GM12875 (cell line): Measurements from ENCODE around the gene AK5.

Experiments
- H3K4me3 ChIP-seq: one replicate; pipeline ENCODE4 v1.5.1; 2011; ENCODE audit warnings: low read depth, low read length, control low read depth
- TF ChIP-seq, protein P1 (sequence below): IDR thresholded peaks from 2 replicates; pipeline ENCODE4 v1.5.1; 2011; ENCODE audit warnings: low read depth, mild to moderate bottlenecking, control low read depth, inconsistent platforms, low read length, moderate library complexity, borderline replicate concordance; ENCODE audit not compliant: insufficient read depth

The AK5 gene

GRCh38 chr1:77394166-77394565 is 112.3 kb downstream of the AK5 start:
- TF ChIP-seq, protein P1, sequence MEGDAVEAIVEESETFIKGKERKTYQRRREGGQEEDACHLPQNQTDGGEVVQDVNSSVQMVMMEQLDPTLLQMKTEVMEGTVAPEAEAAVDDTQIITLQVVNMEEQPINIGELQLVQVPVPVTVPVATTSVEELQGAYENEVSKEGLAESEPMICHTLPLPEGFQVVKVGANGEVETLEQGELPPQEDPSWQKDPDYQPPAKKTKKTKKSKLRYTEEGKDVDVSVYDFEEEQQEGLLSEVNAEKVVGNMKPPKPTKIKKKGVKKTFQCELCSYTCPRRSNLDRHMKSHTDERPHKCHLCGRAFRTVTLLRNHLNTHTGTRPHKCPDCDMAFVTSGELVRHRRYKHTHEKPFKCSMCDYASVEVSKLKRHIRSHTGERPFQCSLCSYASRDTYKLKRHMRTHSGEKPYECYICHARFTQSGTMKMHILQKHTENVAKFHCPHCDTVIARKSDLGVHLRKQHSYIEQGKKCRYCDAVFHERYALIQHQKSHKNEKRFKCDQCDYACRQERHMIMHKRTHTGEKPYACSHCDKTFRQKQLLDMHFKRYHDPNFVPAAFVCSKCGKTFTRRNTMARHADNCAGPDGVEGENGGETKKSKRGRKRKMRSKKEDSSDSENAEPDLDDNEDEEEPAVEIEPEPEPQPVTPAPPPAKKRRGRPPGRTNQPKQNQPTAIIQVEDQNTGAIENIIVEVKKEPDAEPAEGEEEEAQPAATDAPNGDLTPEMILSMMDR = no peak
- H3K4me3 ChIP-seq = no peak overlapping the region

DNA sequence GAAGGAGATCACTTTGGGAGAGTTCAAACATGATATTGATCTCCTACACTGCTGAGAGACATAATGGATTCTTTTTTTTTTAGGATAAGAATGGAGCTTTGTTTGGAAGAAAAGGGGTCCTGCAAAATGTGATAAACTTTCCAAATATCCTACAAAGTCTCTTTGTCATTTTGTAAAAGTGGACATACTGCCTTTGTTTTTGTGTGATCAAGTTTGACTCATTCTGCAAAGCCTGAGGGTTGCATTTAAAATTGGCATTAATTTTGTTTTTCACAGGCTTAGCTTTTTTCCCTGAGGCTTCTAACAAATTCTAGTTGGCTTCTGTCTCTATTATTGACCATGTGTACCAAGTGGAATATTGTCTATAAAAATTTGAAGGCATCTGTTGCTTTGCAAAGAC is 113.2 kb downstream of the AK5 start:
- TF ChIP-seq, protein P1 = no peak
- H3K4me3 ChIP-seq = no peak overlapping the region

DNA sequence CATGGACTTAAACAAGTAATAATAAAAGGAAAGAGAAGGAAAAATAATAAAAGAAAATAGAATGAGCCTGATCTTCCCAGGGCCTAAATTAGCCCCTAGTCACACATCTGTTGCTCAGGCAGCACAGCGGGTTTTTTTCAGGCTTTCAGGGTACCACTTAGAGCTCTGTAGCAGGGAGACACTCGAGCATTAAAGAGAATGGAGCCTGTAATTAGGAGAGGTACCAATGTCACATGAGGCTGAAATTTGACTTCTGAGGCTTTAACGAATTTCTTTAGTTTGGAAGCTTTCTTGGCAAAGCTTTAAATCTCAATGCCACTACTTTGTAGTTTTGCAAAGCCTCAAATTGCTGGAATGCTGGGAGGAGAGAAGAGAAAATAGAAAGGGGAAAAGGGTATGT is 116.3 kb downstream of the AK5 start:
- TF ChIP-seq, protein P1 = no peak
- H3K4me3 ChIP-seq = no peak overlapping the region

- no peak overlapping the region for H3K4me3 ChIP-seq
- TF ChIP-seq, protein P1 = no peak
Observed at GRCh38 chr1:77399250-77400086, 117.6 kb downstream of the AK5 start.

DNA sequence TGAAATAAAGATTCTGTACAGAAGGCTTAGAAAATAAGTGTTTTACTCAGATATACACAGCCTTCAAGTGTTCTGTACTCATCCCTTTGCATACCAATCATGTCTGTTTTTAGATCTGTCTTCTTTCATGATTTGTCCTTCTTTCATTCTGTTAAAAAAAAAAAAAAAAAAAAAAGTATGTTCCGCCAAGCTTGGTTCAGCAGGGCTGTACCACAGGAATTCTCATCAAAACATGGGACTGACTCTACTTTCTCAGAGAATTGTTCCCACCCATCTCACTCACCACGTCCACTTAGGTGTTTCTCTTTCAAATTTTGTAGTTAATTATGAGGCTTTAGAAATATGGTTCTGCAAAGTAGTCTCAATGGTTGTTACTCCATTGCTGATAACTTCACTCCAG is 119.0 kb downstream of the AK5 start:
- no peak overlapping the region for H3K4me3 ChIP-seq
- TF ChIP-seq, protein P1 = no peak

DNA sequence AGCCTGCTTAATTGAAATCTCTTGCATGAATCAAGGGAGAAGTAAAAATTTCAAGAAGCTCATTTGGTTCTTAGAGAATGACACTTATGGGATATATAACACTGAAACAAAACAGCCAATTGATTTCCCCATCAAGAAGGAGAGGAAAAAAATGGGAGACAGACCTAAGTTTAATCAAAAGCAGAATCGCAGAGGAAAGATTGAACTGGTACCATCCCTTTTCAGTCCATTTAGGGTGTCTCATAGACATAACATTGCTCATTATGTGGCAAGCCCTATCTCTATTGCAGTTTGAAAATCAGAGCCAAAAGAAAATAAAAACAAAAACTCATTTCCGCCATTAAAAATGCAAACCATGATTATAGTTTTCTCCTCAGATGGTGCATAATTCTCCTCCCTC is 119.6 kb downstream of the AK5 start:
- TF ChIP-seq, protein P1 = no peak
- H3K4me3 ChIP-seq = no peak overlapping the region

DNA sequence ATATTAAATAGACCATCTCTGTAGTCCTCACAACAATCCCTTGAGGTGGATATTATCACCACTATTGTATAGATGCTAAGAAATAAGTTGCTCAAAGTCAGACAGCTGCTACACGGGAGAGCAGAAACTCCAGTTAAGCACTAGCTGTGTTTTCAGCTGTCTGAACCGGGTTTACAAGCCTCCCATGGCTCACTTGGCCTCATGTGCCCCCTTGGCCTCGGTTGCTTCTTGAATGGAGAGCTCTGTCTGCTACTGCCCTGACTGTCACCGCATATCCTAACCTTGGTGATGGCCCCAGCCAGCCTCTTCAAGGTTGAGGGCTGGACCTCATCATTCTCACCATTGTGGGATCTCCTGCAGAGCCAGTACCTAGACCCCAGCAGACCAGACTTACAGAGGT is 123.4 kb downstream of the AK5 start:
- TF ChIP-seq, protein P1 = no peak
- H3K4me3 ChIP-seq = no peak overlapping the region
